B cell (primary cell): ENCODE results near the gene ITGB2. TPM values are rescaled to one million over a fixed set of nuclear protein-coding genes. Genes with fewer than 3 reads are reported as not detected.

Source experiments
- ATAC-seq: fragments of 200-7000 bp; cut with Tn5 transposase; one replicate; pipeline ENCODE4 v1.10.0; 2021; ENCODE audit warnings: low read depth, mild to moderate bottlenecking, moderate number of reproducible peaks, moderate library complexity
- CTCF ChIA-PET: fragments of 350-600 bp; sonication (Branson Sonifier 250); formaldehyde crosslinking; loops from one replicate; lab custom pipeline; 2021; ENCODE audit warnings: antibody characterized with exemption, inconsistent platforms; lab: Charles Lee
- POLR2A ChIA-PET: fragments of 350-600 bp; sonication (Branson Sonifier 250); formaldehyde crosslinking; loops from one replicate; lab custom pipeline; 2021; ENCODE audit warnings: antibody characterized with exemption; lab: Charles Lee
- DNase-seq: peaks from one replicate; pipeline ENCODE4 v3.0.0; 2013
- H2AFZ ChIP-seq: 2 replicates; pipeline ENCODE4 v1.6.1; 2012; ENCODE audit warnings: mild to moderate bottlenecking, low read depth, low read length; ENCODE audit not compliant: insufficient read depth, poor library complexity, severe bottlenecking
- H3K27ac ChIP-seq, 2 donors: 1 replicate in 1 of 2; 2 replicates in 1 of 2; pipeline ENCODE4 v1.5.1; 2012 to 2013; ENCODE audit warnings: low read length in 2 of 2, mild to moderate bottlenecking in 2 of 2, moderate library complexity in 1 of 2
- H3K27me3 ChIP-seq, 4 experiments: fragments of 200-600 bp in 1 of 4; sonication (generic) in 1 of 4; replicated peaks in 1 of 4; 1 replicate in 2 of 4; 2 replicates in 2 of 4; pipeline versions ENCODE4 v1.6.1 to v1.7.0; 2013 to 2016; ENCODE audit warnings: low read length in 3 of 4, mild to moderate bottlenecking in 2 of 4, mixed read lengths in 1 of 4, moderate library complexity in 1 of 4; ENCODE audit not compliant: insufficient read depth in 4 of 4, control insufficient read depth in 3 of 4; ENCODE audit errors: control extremely low read depth in 1 of 4
- H3K36me3 ChIP-seq, 2 experiments: replicated peaks in 1 of 2; 1 replicate in 1 of 2; 2 replicates in 1 of 2; pipeline versions ENCODE4 v1.6.1 to v1.7.1; 2013; ENCODE audit warnings: low read length in 1 of 2; ENCODE audit not compliant: insufficient read depth in 2 of 2, control insufficient read depth in 1 of 2; ENCODE audit errors: control extremely low read depth in 1 of 2, extremely low read depth in 1 of 2
- H3K4me1 ChIP-seq, 2 donors: fragments of 200-600 bp in 1 of 2; sonication (generic) in 1 of 2; 1 replicate in 1 of 2; 2 replicates in 1 of 2; pipeline versions ENCODE4 v1.5.1 to v1.6.1; 2013 to 2017; ENCODE audit warnings: low read length in 2 of 2; ENCODE audit not compliant: control insufficient read depth in 2 of 2, insufficient read depth in 2 of 2
- H3K4me2 ChIP-seq: replicated peaks from 2 replicates; pipeline ENCODE3; 2012; ENCODE audit warnings: mild to moderate bottlenecking, low read depth, low read length; ENCODE audit not compliant: poor library complexity, severe bottlenecking
- H3K4me3 ChIP-seq, 5 experiments: fragments of 200-600 bp in 1 of 5; sonication (generic) in 1 of 5; 1 replicate in 3 of 5; 2 replicates in 2 of 5; pipeline versions ENCODE4 v1.5.1 to v1.7.0; 2011 to 2016; ENCODE audit warnings: low read length in 4 of 5, mild to moderate bottlenecking in 4 of 5, low read depth in 2 of 5, control low read depth in 1 of 5, moderate library complexity in 1 of 5; ENCODE audit not compliant: insufficient read depth in 1 of 5; ENCODE audit errors: control extremely low read depth in 1 of 5, extremely low read depth in 1 of 5
- H3K79me2 ChIP-seq: fragments of 200-600 bp; sonication (generic); one replicate; pipeline ENCODE4 v1.6.0; 2016; ENCODE audit warnings: low read length; ENCODE audit not compliant: control insufficient read depth, insufficient read depth
- H3K9ac ChIP-seq: fragments of 200-600 bp; sonication (generic); 2 replicates; pipeline ENCODE4 v1.6.1; 2017; ENCODE audit warnings: mild to moderate bottlenecking, low read length, moderate library complexity
- H3K9me3 ChIP-seq, 3 donors: one replicate each; pipeline versions ENCODE4 v1.6.1 to v1.7.1; 2013; ENCODE audit warnings: low read length in 2 of 3; ENCODE audit not compliant: control insufficient read depth in 2 of 3, insufficient read depth in 1 of 3; ENCODE audit errors: control extremely low read depth in 1 of 3
- H4K20me1 ChIP-seq: 2 replicates; pipeline ENCODE4 v1.6.0; 2012; ENCODE audit warnings: mild to moderate bottlenecking, low read length; ENCODE audit not compliant: insufficient read depth, control insufficient read depth, poor library complexity, severe bottlenecking
- H3K27ac Mint-ChIP-seq: one replicate; pipeline ENCODE4 v1.8.0; 2021; ENCODE audit warnings: mixed read lengths
- H3K27me3 Mint-ChIP-seq: one replicate; pipeline ENCODE4 v1.8.0; 2021; ENCODE audit warnings: mixed read lengths
- H3K4me1 Mint-ChIP-seq: one replicate; pipeline ENCODE4 v1.8.0; 2021; ENCODE audit warnings: mixed read lengths
- H3K4me3 Mint-ChIP-seq: one replicate; pipeline ENCODE4 v1.8.0; 2021; ENCODE audit warnings: mixed read lengths
- H3K9me3 Mint-ChIP-seq: one replicate; pipeline ENCODE4 v1.8.0; 2022; ENCODE audit warnings: mixed read lengths; ENCODE audit not compliant: insufficient read depth
- EZH2 ChIP-seq: IDR thresholded peaks from 2 replicates; pipeline ENCODE4 v1.6.1; 2012; ENCODE audit warnings: borderline replicate concordance, low read depth, mild to moderate bottlenecking, moderate library complexity, low read length; ENCODE audit not compliant: insufficient read depth, poor library complexity, severe bottlenecking
- WGBS: methylation state at CpG from one replicate; pipeline ENCODE4 v1.1.5; 2013; ENCODE audit warnings: missing lambda C conversion rate; ENCODE audit not compliant: insufficient coverage; 5-methylcytosine and 5-hydroxymethylcytosine counted together
- intact Hi-C: fragments of 100-400 bp; cut with micrococcal nuclease; formaldehyde crosslinking; loops from one replicate; pipeline ENCODE4 v1.10.0; 2022
- polyA plus RNA-seq: library from polyadenylated mRNA; depleted of rRNA; stranded (reverse); fragments of >200 nt; gene quantifications from 2 replicates; pipeline ENCODE4 v1.2.3, GENCODE V29; 2012
- total RNA-seq, 2 donors: library from RNA; stranded (reverse); fragments of 120-200 nt in 1 of 2; gene quantifications; 1 replicate in 1 of 2; 2 replicates in 1 of 2; pipeline versions ENCODE4 v1.2.3 to v1.2.4, GENCODE V29; 2013 to 2022
- TF ChIP-seq, protein P1 (sequence below): fragments of 200-600 bp; IDR thresholded peaks from one replicate; pipeline ENCODE4 v1.8.0; 2022; ENCODE audit warnings: antibody characterized with exemption, mild to moderate bottlenecking

Gene ITGB2
- total and polyA plus RNA-seq, 2 donors (not counting 1 experiment from before 2014, with no cell fraction given): 102 to 368 TPM

DNA sequence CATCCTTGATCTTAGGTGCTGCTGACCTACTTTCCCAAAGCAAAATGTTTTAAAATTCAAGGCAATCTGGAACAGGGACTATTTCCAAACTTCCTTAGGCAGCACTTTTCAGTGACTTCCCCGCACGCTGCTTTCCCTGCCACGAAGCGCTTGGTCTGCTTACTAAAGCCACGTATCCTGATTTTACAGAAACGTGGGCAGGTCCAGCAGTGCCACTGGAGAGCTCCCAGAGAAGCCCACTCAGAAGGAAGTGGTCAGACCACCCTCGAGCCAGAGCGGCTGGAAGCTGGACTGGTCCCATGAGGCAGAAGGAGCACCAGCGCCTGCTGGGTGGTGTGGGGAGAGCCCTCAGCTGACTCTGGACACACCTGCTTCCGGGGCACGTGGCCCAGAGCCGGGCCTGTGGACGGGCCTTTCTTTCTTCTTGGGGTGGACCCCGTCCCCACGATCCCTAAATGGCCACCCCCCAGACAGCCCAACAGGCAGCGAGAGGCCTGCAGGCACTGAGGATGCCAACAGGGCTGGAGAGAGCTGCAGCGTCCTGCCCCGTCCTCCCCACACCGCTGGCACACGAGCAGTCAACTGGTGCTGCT lies 70.4 kb downstream of the ITGB2 start:
- POLR2A ChIA-PET: no interaction called here
- H3K4me1 Mint-ChIP-seq: peaks cover 13% of the 10 kb centered on the region
- Histone ChIP-seq H3K4me2 (no peak overlapping the region), H3K27me3 (peaks cover 0 to 9% (median 1%) of the 10 kb centered on the region in 4 experiments), H3K4me1 (peaks cover 15 to 22% of the 10 kb centered on the region in 2 donors), H3K9me3 (no peaks in the 10 kb centered on the region), H3K9ac (no peak overlapping the region), H3K27ac (no peak overlapping the region), H2AFZ (no peak overlapping the region), H3K4me3 (no peak overlapping the region), H3K36me3 (peaks cover 0 to 57% of the 10 kb centered on the region in 2 experiments), H4K20me1 (peaks cover 36% of the 10 kb centered on the region), H3K79me2 (peaks cover 24% of the 10 kb centered on the region)
- H3K9me3 Mint-ChIP-seq: no peaks in the 10 kb centered on the region
- intact Hi-C loops: no loop called here
- H3K4me3 Mint-ChIP-seq: no peak overlapping the region
- WGBS: 94% methylated on average over 16 of the region's 20 CpGs
- H3K27me3 Mint-ChIP-seq: no peaks in the 10 kb centered on the region
- no peak overlapping the region for H3K27ac Mint-ChIP-seq
- TF ChIP-seq EZH2: no peak
- ATAC-seq (no peak), DNase-seq (no peak)
- CTCF ChIA-PET: no interaction called here

DNA sequence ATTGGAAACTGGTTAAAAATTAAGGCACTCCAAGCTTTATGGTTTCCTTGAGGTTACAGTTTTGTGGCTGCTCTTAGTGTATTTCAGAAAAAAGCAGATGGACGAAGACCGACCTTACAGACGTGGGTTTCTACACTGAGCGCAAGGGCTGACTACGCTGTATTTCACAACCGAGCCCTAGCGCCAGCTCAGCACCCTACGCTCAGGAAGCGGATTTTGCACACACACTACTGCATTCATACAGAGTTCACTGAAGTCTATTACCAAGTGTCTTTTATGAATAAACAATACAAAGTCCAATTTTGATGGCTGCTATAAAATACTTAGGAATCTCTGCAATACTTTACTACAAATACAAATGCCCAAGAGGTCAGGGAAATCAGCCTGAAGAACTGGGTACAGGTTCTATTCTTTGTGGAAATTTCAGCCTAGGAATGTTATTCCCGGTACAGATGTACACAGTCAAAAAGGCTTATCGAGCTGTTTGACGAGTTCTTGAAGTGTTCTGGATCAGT lies 71.0 kb downstream of the ITGB2 start:
- Histone ChIP-seq H3K27ac (no peak overlapping the region), H4K20me1 (peaks cover 31% of the 10 kb centered on the region), H3K4me3 (no peak overlapping the region), H3K9me3 (no peaks in the 10 kb centered on the region), H2AFZ (no peak overlapping the region), H3K4me2 (no peak overlapping the region), H3K27me3 (peaks cover 0 to 10% (median 2%) of the 10 kb centered on the region in 4 experiments), H3K36me3 (peaks cover 0 to 50% of the 10 kb centered on the region in 2 experiments), H3K9ac (no peak overlapping the region), H3K4me1 (peaks cover 16 to 18% of the 10 kb centered on the region in 2 donors), H3K79me2 (peaks cover 18% of the 10 kb centered on the region)
- ChIA-PET POLR2A (no interaction called here), CTCF (no interaction called here)
- no peak for TF ChIP-seq EZH2
- TF ChIP-seq, protein P1, sequence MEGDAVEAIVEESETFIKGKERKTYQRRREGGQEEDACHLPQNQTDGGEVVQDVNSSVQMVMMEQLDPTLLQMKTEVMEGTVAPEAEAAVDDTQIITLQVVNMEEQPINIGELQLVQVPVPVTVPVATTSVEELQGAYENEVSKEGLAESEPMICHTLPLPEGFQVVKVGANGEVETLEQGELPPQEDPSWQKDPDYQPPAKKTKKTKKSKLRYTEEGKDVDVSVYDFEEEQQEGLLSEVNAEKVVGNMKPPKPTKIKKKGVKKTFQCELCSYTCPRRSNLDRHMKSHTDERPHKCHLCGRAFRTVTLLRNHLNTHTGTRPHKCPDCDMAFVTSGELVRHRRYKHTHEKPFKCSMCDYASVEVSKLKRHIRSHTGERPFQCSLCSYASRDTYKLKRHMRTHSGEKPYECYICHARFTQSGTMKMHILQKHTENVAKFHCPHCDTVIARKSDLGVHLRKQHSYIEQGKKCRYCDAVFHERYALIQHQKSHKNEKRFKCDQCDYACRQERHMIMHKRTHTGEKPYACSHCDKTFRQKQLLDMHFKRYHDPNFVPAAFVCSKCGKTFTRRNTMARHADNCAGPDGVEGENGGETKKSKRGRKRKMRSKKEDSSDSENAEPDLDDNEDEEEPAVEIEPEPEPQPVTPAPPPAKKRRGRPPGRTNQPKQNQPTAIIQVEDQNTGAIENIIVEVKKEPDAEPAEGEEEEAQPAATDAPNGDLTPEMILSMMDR: no peak
- Mint-ChIP-seq H3K9me3 (no peaks in the 10 kb centered on the region), H3K27ac (no peak overlapping the region), H3K27me3 (peaks cover 2% of the 10 kb centered on the region), H3K4me1 (peaks cover 17% of the 10 kb centered on the region), H3K4me3 (no peak overlapping the region)
- 94% methylated on average over 6 of the region's 12 CpGs for WGBS
- ATAC-seq: no peak
- no peak for DNase-seq
- intact Hi-C loops: no loop called here
